Hepatocyte (in vitro differentiated cells): ENCODE results near the gene COQ10A. TPM values are rescaled to one million over a fixed set of nuclear protein-coding genes. Genes with fewer than 3 reads are reported as not detected.

Experiments used
- DNase-seq: peaks from one replicate; pipeline ENCODE4 v3.0.0-alpha.2; 2016; ENCODE audit warnings: low spot score
- H2AFZ ChIP-seq: fragments of 200-600 bp; sonication (generic); 2 replicates; pipeline ENCODE4 v1.6.0; 2016; ENCODE audit warnings: antibody characterized with exemption, mild to moderate bottlenecking
- H3K27ac ChIP-seq: fragments of 200-600 bp; sonication (generic); 2 replicates; pipeline ENCODE4 v1.5.1; 2016; ENCODE audit warnings: mild to moderate bottlenecking
- H3K27me3 ChIP-seq: fragments of 200-600 bp; sonication (generic); 2 replicates; pipeline ENCODE4 v1.6.1; 2016
- H3K36me3 ChIP-seq: fragments of 200-600 bp; sonication (generic); replicated peaks from 2 replicates; pipeline ENCODE4 v1.5.1; 2016; ENCODE audit warnings: low read depth; ENCODE audit not compliant: insufficient read depth
- H3K4me1 ChIP-seq: fragments of 200-600 bp; sonication (generic); 2 replicates; pipeline ENCODE4 v1.5.1; 2016; ENCODE audit warnings: mild to moderate bottlenecking, moderate library complexity; ENCODE audit not compliant: insufficient read depth
- H3K4me2 ChIP-seq: fragments of 200-600 bp; sonication (generic); 2 replicates; pipeline ENCODE4 v1.6.0; 2016
- H3K4me3 ChIP-seq: fragments of 200-600 bp; sonication (generic); 2 replicates; pipeline ENCODE4 v1.5.1; 2016; ENCODE audit warnings: mild to moderate bottlenecking
- H3K79me2 ChIP-seq: fragments of 200-600 bp; sonication (generic); 2 replicates; pipeline ENCODE4 v1.6.0; 2017; ENCODE audit warnings: mild to moderate bottlenecking
- H3K9me2 ChIP-seq: fragments of 200-600 bp; sonication (generic); replicated peaks from 2 replicates; pipeline ENCODE4 v1.6.0; 2017; ENCODE audit warnings: mild to moderate bottlenecking; ENCODE audit not compliant: insufficient read depth
- H3K9me3 ChIP-seq: fragments of 200-600 bp; sonication (generic); 2 replicates; pipeline ENCODE4 v1.5.1; 2016; ENCODE audit warnings: low read depth, mild to moderate bottlenecking
- H4K20me1 ChIP-seq: fragments of 200-600 bp; sonication (generic); 2 replicates; pipeline ENCODE4 v1.6.0; 2016; ENCODE audit warnings: mild to moderate bottlenecking; ENCODE audit not compliant: insufficient read depth, poor library complexity, severe bottlenecking
- CTCF ChIP-seq: fragments of 200-600 bp; sonication (generic); IDR thresholded peaks from 2 replicates; pipeline ENCODE4 v1.5.1; 2016; ENCODE audit warnings: antibody characterized with exemption, mild to moderate bottlenecking; ENCODE audit not compliant: poor library complexity
- EZH2 ChIP-seq: fragments of 200-600 bp; sonication (generic); IDR thresholded peaks from 2 replicates; pipeline ENCODE4 v1.6.1; 2016; ENCODE audit warnings: antibody characterized with exemption, mild to moderate bottlenecking, borderline replicate concordance
- EZH2phosphoT487 ChIP-seq: fragments of 200-600 bp; sonication (generic); IDR thresholded peaks from one replicate; pipeline ENCODE4 v1.6.1; 2018; ENCODE audit warnings: antibody characterized with exemption, mild to moderate bottlenecking, low read depth, moderate library complexity; ENCODE audit not compliant: unreplicated experiment, severe bottlenecking
- WGBS: methylation state at CpG from one replicate; pipeline ENCODE4 v1.1.6; 2016; ENCODE audit warnings: low lambda C conversion rate; ENCODE audit errors: missing lambda C conversion rate; 5-methylcytosine and 5-hydroxymethylcytosine counted together
- polyA plus RNA-seq: library from polyadenylated mRNA; unstranded; fragments of >200 nt; fragmentation: Nextera tagmentation; extraction: Ambion mirVana; gene quantifications from 2 replicates; pipeline ENCODE4 v1.2.1, GENCODE V29; 2016
- total RNA-seq: library from RNA; depleted of rRNA; stranded (reverse); fragments of >200 nt; gene quantifications from 2 replicates; pipeline ENCODE4 v1.2.3, GENCODE V29; 2014

COQ10A gene
- total and polyA plus RNA-seq, 2 experiments from 2014 or later = 8.2 to 10.7 TPM

- Histone ChIP-seq H3K9me2 (no peaks in the 10 kb centered on the region), H3K36me3 (no peaks in the 10 kb centered on the region), H3K4me3 (peak overlapping the region; percentile 69), H2AFZ (peak overlapping the region; percentile 59), H3K27ac (peak overlapping the region; percentile 96), H3K27me3 (no peaks in the 10 kb centered on the region), H3K79me2 (peaks cover 47% of the 10 kb centered on the region), H3K4me2 (peak overlapping the region; percentile 94), H3K4me1 (peaks cover 22% of the 10 kb centered on the region), H3K9me3 (no peaks in the 10 kb centered on the region), H4K20me1 (no peaks in the 10 kb centered on the region)
- no peak for TF ChIP-seq EZH2phosphoT487
- TF ChIP-seq CTCF = no peak
- TF ChIP-seq EZH2 = no peak
- DNase-seq = peak; percentile 83
- 0% methylated on average over 12 of the region's 21 CpGs for WGBS
Measured at GRCh38 chr12:56221232-56221756, 45.4 kb upstream of the COQ10A start.

DNA sequence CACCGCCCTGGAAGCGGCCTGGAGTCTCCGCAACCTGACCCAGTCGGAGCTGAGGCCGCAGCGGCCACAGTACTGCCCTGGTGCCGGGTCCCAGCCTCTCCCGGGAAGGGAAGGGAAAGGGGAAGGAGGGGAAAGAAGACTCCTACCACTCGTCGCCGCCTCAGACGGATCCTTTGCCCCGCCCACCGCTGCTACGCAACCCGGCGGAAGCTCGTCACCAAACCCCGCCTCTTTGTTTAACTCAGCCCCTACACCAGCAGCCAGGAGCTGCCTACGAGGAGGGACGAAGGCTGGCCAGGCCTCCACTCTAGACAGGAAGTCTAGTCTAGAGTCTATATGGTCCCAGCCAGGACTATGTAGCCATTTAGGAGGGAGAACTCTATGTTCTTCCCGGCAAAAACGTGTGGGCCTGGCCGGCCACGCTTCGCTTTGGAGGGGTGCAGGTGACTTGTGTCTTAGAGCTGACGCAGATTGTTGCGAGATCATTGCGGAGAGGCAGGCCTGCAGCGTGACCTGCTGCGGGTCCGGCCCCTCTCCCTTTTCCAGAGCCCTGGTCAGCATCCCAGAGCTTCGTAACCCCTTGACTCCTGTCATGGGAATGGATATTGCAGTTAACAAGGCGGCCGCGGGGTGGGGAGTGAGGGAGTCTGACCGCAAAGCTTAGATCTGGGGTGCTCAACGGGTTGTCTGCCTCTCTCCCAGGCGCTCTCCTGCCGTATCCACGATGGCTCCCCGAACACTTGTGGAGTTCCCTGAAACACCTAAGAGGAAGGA is 44.8 kb upstream of the COQ10A start, which contains the start of gene RNF41:
TSS of gene RNF41 (minus strand) at position 166 of the 774 bp plus-strand sequence. CDS start 7,875 bp downstream, outside the sequence.
- H3K4me1 ChIP-seq = peaks cover 22% of the 10 kb centered on the region
- no peaks in the 10 kb centered on the region for H3K36me3 ChIP-seq
- TF ChIP-seq EZH2phosphoT487 (no peak), EZH2 (no peak), CTCF (no peak)
- peak within 1 kb of the TSS; percentile 69 for H3K4me3 ChIP-seq
- H3K79me2 ChIP-seq = peaks cover 42% of the 10 kb centered on the region
- H3K4me2 ChIP-seq = peak within 1 kb of the TSS; percentile 94
- no peaks in the 10 kb centered on the region for H3K27me3 ChIP-seq
- WGBS = 14% methylated on average over 41 of the region's 42 CpGs
- H3K9me2 ChIP-seq = no peaks in the 10 kb centered on the region
- H2AFZ ChIP-seq = peak within 1 kb of the TSS; percentile 59
- peak; percentile 99 for DNase-seq
- peak within 1 kb of the TSS; percentile 96 for H3K27ac ChIP-seq
- H4K20me1 ChIP-seq = no peaks in the 10 kb centered on the region
- no peaks in the 10 kb centered on the region for H3K9me3 ChIP-seq

DNA sequence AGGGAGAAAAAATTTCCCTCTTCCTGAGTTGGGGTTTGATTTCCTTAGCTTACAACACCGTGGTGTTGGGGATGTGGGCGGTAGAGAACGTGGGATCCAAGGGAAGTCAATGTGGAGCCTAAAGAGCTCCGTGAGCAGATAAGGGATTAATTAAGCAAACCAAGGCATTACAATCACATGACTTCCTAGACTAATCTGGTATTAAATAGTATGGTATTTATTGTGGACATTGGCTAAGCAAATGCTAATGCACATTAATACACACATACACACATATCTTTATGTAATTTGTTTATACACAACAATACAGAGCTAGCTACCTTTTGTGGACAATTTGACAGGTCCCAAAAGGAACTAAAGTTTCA is 44.2 kb upstream of the COQ10A start:
- WGBS = 56% methylated on average over 4 of the region's 4 CpGs
- H3K4me1 ChIP-seq = peaks cover 22% of the 10 kb centered on the region
- H3K27ac ChIP-seq = peak overlapping the region; percentile 96
- H3K9me2 ChIP-seq = no peaks in the 10 kb centered on the region
- H3K4me2 ChIP-seq = peak overlapping the region; percentile 79
- DNase-seq = no peak
- no peak for TF ChIP-seq EZH2
- TF ChIP-seq EZH2phosphoT487 = no peak
- TF ChIP-seq CTCF = no peak
- peak overlapping the region; percentile 10 for H3K4me3 ChIP-seq
- H2AFZ ChIP-seq = peak overlapping the region; percentile 56
- H3K36me3 ChIP-seq = no peaks in the 10 kb centered on the region
- H4K20me1 ChIP-seq = no peaks in the 10 kb centered on the region
- H3K9me3 ChIP-seq = no peaks in the 10 kb centered on the region
- peaks cover 36% of the 10 kb centered on the region for H3K79me2 ChIP-seq
- H3K27me3 ChIP-seq = no peaks in the 10 kb centered on the region
